Inflammatory macrophage (primary cell): ENCODE results near the gene IMP4.
A peak's percentile ranks its signal among the peaks of the same experiment; 100 is the strongest.

Experiments used
- DNase-seq, 2 donors: peaks; one replicate each; pipeline ENCODE4 v3.0.0-alpha.2; 2020 to 2022

Gene IMP4

GRCh38 chr2:130358420-130359350 is 16.0 kb downstream of the IMP4 start:
- no peak for DNase-seq

GRCh38 chr2:130359466-130359865 is 16.8 kb downstream of the IMP4 start:
- DNase-seq, result no peak

GRCh38 chr2:130363479-130363878 is 20.8 kb downstream of the IMP4 start:
- no peak for DNase-seq

GRCh38 chr2:130365075-130365474 is 22.4 kb downstream of the IMP4 start:
- DNase-seq, result peak in 1 of 2 donors; percentile 5

GRCh38 chr2:130365963-130366362 is 23.3 kb downstream of the IMP4 start:
- DNase-seq, result no peak

GRCh38 chr2:130366720-130367119 is 24.0 kb downstream of the IMP4 start:
- DNase-seq, result no peak

GRCh38 chr2:130368786-130369185 is 26.1 kb downstream of the IMP4 start:
- no peak for DNase-seq

- peak in 1 of 2 donors; percentile 60 for DNase-seq
These were observed 26.7 kb downstream of the IMP4 start for GRCh38 chr2:130369311-130369964.

GRCh38 chr2:130369965-130370341 is 27.3 kb downstream of the IMP4 start:
- DNase-seq, result no peak

- DNase-seq, result no peak
These were observed 27.8 kb downstream of the IMP4 start for GRCh38 chr2:130370490-130370889.

GRCh38 chr2:130371723-130372054 is 29.0 kb downstream of the IMP4 start:
- peak in 1 of 2 donors; percentile 81 for DNase-seq

- DNase-seq, result peak; percentile 92
These were observed 29.5 kb downstream of the IMP4 start for GRCh38 chr2:130372055-130372832.

GRCh38 chr2:130372833-130373807 is 30.4 kb downstream of the IMP4 start:
- DNase-seq, result no peak

GRCh38 chr2:130373808-130374365 is 31.2 kb downstream of the IMP4 start:
- no peak for DNase-seq

- DNase-seq, result peak; percentile 56 to 67
These were observed 32.0 kb downstream of the IMP4 start for GRCh38 chr2:130374587-130375290.

GRCh38 chr2:130375291-130376266 is 32.9 kb downstream of the IMP4 start:
- no peak for DNase-seq

- no peak for DNase-seq
These were observed 34.0 kb downstream of the IMP4 start for GRCh38 chr2:130376433-130377293.

GRCh38 chr2:130377491-130377890 is 34.8 kb downstream of the IMP4 start:
- no peak for DNase-seq
